B cell (primary cell): ENCODE measurements around the gene GNB3. TPM values are rescaled to one million over a fixed set of nuclear protein-coding genes. Genes with fewer than 3 reads are reported as not detected.
"Not testable (repeated sequence)": the region's sequence is repeated elsewhere in the genome, so short reads cannot be mapped to it uniquely, and the experiment has no call there.

Experiments
- ATAC-seq: fragments of 200-7000 bp; cut with Tn5 transposase; one replicate; pipeline ENCODE4 v1.10.0; 2021; ENCODE audit warnings: low read depth, mild to moderate bottlenecking, moderate number of reproducible peaks, moderate library complexity
- CTCF ChIA-PET: fragments of 350-600 bp; sonication (Branson Sonifier 250); formaldehyde crosslinking; loops from one replicate; lab custom pipeline; 2021; ENCODE audit warnings: antibody characterized with exemption, inconsistent platforms; lab: Charles Lee
- POLR2A ChIA-PET: fragments of 350-600 bp; sonication (Branson Sonifier 250); formaldehyde crosslinking; loops from one replicate; lab custom pipeline; 2021; ENCODE audit warnings: antibody characterized with exemption; lab: Charles Lee
- DNase-seq: peaks from one replicate; pipeline ENCODE4 v3.0.0; 2013
- H2AFZ ChIP-seq: 2 replicates; pipeline ENCODE4 v1.6.1; 2012; ENCODE audit warnings: mild to moderate bottlenecking, low read depth, low read length; ENCODE audit not compliant: insufficient read depth, poor library complexity, severe bottlenecking
- H3K27ac ChIP-seq, 2 donors: 1 replicate in 1 of 2; 2 replicates in 1 of 2; pipeline ENCODE4 v1.5.1; 2012 to 2013; ENCODE audit warnings: low read length in 2 of 2, mild to moderate bottlenecking in 2 of 2, moderate library complexity in 1 of 2
- H3K27me3 ChIP-seq, 4 experiments: fragments of 200-600 bp in 1 of 4; sonication (generic) in 1 of 4; replicated peaks in 1 of 4; 1 replicate in 2 of 4; 2 replicates in 2 of 4; pipeline versions ENCODE4 v1.6.1 to v1.7.0; 2013 to 2016; ENCODE audit warnings: low read length in 3 of 4, mild to moderate bottlenecking in 2 of 4, mixed read lengths in 1 of 4, moderate library complexity in 1 of 4; ENCODE audit not compliant: insufficient read depth in 4 of 4, control insufficient read depth in 3 of 4; ENCODE audit errors: control extremely low read depth in 1 of 4
- H3K36me3 ChIP-seq, 2 experiments: replicated peaks in 1 of 2; 1 replicate in 1 of 2; 2 replicates in 1 of 2; pipeline versions ENCODE4 v1.6.1 to v1.7.1; 2013; ENCODE audit warnings: low read length in 1 of 2; ENCODE audit not compliant: insufficient read depth in 2 of 2, control insufficient read depth in 1 of 2; ENCODE audit errors: control extremely low read depth in 1 of 2, extremely low read depth in 1 of 2
- H3K4me1 ChIP-seq, 2 donors: fragments of 200-600 bp in 1 of 2; sonication (generic) in 1 of 2; 1 replicate in 1 of 2; 2 replicates in 1 of 2; pipeline versions ENCODE4 v1.5.1 to v1.6.1; 2013 to 2017; ENCODE audit warnings: low read length in 2 of 2; ENCODE audit not compliant: control insufficient read depth in 2 of 2, insufficient read depth in 2 of 2
- H3K4me2 ChIP-seq: replicated peaks from 2 replicates; pipeline ENCODE3; 2012; ENCODE audit warnings: mild to moderate bottlenecking, low read depth, low read length; ENCODE audit not compliant: poor library complexity, severe bottlenecking
- H3K4me3 ChIP-seq, 5 experiments: fragments of 200-600 bp in 1 of 5; sonication (generic) in 1 of 5; 1 replicate in 3 of 5; 2 replicates in 2 of 5; pipeline versions ENCODE4 v1.5.1 to v1.7.0; 2011 to 2016; ENCODE audit warnings: low read length in 4 of 5, mild to moderate bottlenecking in 4 of 5, low read depth in 2 of 5, control low read depth in 1 of 5, moderate library complexity in 1 of 5; ENCODE audit not compliant: insufficient read depth in 1 of 5; ENCODE audit errors: control extremely low read depth in 1 of 5, extremely low read depth in 1 of 5
- H3K79me2 ChIP-seq: fragments of 200-600 bp; sonication (generic); one replicate; pipeline ENCODE4 v1.6.0; 2016; ENCODE audit warnings: low read length; ENCODE audit not compliant: control insufficient read depth, insufficient read depth
- H3K9ac ChIP-seq: fragments of 200-600 bp; sonication (generic); 2 replicates; pipeline ENCODE4 v1.6.1; 2017; ENCODE audit warnings: mild to moderate bottlenecking, low read length, moderate library complexity
- H3K9me3 ChIP-seq, 3 donors: one replicate each; pipeline versions ENCODE4 v1.6.1 to v1.7.1; 2013; ENCODE audit warnings: low read length in 2 of 3; ENCODE audit not compliant: control insufficient read depth in 2 of 3, insufficient read depth in 1 of 3; ENCODE audit errors: control extremely low read depth in 1 of 3
- H4K20me1 ChIP-seq: 2 replicates; pipeline ENCODE4 v1.6.0; 2012; ENCODE audit warnings: mild to moderate bottlenecking, low read length; ENCODE audit not compliant: insufficient read depth, control insufficient read depth, poor library complexity, severe bottlenecking
- H3K27ac Mint-ChIP-seq: one replicate; pipeline ENCODE4 v1.8.0; 2021; ENCODE audit warnings: mixed read lengths
- H3K27me3 Mint-ChIP-seq: one replicate; pipeline ENCODE4 v1.8.0; 2021; ENCODE audit warnings: mixed read lengths
- H3K4me1 Mint-ChIP-seq: one replicate; pipeline ENCODE4 v1.8.0; 2021; ENCODE audit warnings: mixed read lengths
- H3K4me3 Mint-ChIP-seq: one replicate; pipeline ENCODE4 v1.8.0; 2021; ENCODE audit warnings: mixed read lengths
- H3K9me3 Mint-ChIP-seq: one replicate; pipeline ENCODE4 v1.8.0; 2022; ENCODE audit warnings: mixed read lengths; ENCODE audit not compliant: insufficient read depth
- EZH2 ChIP-seq: IDR thresholded peaks from 2 replicates; pipeline ENCODE4 v1.6.1; 2012; ENCODE audit warnings: borderline replicate concordance, low read depth, mild to moderate bottlenecking, moderate library complexity, low read length; ENCODE audit not compliant: insufficient read depth, poor library complexity, severe bottlenecking
- WGBS: methylation state at CpG from one replicate; pipeline ENCODE4 v1.1.5; 2013; ENCODE audit warnings: missing lambda C conversion rate; ENCODE audit not compliant: insufficient coverage; 5-methylcytosine and 5-hydroxymethylcytosine counted together
- intact Hi-C: fragments of 100-400 bp; cut with micrococcal nuclease; formaldehyde crosslinking; loops from one replicate; pipeline ENCODE4 v1.10.0; 2022
- polyA plus RNA-seq: library from polyadenylated mRNA; depleted of rRNA; stranded (reverse); fragments of >200 nt; gene quantifications from 2 replicates; pipeline ENCODE4 v1.2.3, GENCODE V29; 2012
- total RNA-seq, 2 donors: library from RNA; stranded (reverse); fragments of 120-200 nt in 1 of 2; gene quantifications; 1 replicate in 1 of 2; 2 replicates in 1 of 2; pipeline versions ENCODE4 v1.2.3 to v1.2.4, GENCODE V29; 2013 to 2022
- TF ChIP-seq, protein P1 (sequence below): fragments of 200-600 bp; IDR thresholded peaks from one replicate; pipeline ENCODE4 v1.8.0; 2022; ENCODE audit warnings: antibody characterized with exemption, mild to moderate bottlenecking

The GNB3 gene
- total and polyA plus RNA-seq, 2 donors (not counting 1 experiment from before 2014, with no cell fraction given) = 0.27 to 0.49 TPM

DNA sequence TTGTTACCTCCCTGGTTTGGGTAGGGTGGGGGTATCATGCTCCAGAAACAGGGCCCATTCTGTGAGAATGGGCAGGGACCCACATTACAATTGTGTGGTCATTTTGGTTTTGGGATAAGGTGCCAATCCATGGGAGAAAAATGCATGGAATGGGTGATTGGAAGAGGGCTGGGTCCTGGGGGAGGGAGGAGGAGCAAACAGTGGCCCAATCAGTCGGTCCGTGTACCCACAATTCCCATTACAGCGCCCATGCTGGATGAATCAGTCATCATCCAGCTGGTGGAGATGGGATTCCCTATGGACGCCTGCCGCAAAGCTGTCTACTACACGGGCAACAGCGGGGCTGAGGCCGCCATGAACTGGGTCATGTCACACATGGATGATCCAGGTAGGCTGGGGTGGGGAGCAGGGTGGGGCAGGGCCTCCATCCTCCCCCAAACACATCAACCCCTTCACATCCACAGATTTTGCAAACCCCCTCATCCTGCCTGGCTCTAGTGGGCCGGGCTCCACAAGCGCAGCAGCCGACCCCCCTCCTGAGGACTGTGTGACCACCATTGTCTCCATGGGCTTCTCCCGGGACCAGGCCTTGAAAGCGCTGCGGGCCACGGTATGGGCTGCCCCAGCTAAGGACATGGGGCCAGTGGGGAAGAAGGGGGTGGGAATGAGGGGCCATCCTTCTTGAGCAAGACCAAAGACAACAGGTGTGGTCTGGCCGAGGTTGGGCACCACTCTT, 23.0 kb downstream of the GNB3 start:
- Histone ChIP-seq H3K4me3 (no peak overlapping the region), H3K9me3 (no peaks in the 10 kb centered on the region), H2AFZ (no peak overlapping the region), H3K36me3 (peaks cover 0 to 48% of the 10 kb centered on the region in 2 experiments), H4K20me1 (peaks cover 9% of the 10 kb centered on the region), H3K27ac (no peak overlapping the region), H3K4me2 (no peak overlapping the region), H3K4me1 (peaks cover 11 to 14% of the 10 kb centered on the region in 2 donors), H3K79me2 (no peaks in the 10 kb centered on the region), H3K9ac (no peak overlapping the region), H3K27me3 (no peaks in the 10 kb centered on the region)
- Mint-ChIP-seq H3K4me3 (no peak overlapping the region), H3K9me3 (no peaks in the 10 kb centered on the region), H3K27me3 (no peaks in the 10 kb centered on the region), H3K4me1 (peaks cover 21% of the 10 kb centered on the region), H3K27ac (no peak overlapping the region)
- TF ChIP-seq, protein P1, sequence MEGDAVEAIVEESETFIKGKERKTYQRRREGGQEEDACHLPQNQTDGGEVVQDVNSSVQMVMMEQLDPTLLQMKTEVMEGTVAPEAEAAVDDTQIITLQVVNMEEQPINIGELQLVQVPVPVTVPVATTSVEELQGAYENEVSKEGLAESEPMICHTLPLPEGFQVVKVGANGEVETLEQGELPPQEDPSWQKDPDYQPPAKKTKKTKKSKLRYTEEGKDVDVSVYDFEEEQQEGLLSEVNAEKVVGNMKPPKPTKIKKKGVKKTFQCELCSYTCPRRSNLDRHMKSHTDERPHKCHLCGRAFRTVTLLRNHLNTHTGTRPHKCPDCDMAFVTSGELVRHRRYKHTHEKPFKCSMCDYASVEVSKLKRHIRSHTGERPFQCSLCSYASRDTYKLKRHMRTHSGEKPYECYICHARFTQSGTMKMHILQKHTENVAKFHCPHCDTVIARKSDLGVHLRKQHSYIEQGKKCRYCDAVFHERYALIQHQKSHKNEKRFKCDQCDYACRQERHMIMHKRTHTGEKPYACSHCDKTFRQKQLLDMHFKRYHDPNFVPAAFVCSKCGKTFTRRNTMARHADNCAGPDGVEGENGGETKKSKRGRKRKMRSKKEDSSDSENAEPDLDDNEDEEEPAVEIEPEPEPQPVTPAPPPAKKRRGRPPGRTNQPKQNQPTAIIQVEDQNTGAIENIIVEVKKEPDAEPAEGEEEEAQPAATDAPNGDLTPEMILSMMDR = no peak
- no peak for TF ChIP-seq EZH2
- ATAC-seq (no peak), DNase-seq (no peak)
- intact Hi-C loops = no loop called here
- 96% methylated on average over 11 of the region's 16 CpGs for WGBS
- ChIA-PET POLR2A (no interaction called here), CTCF (interaction anchor here (0.6 to 1.5 kb wide), 2 partner anchors 9 to 163 kb away, joined by 3 to 4 read pairs; partner anchors contain the start of gene SPSB2)

DNA sequence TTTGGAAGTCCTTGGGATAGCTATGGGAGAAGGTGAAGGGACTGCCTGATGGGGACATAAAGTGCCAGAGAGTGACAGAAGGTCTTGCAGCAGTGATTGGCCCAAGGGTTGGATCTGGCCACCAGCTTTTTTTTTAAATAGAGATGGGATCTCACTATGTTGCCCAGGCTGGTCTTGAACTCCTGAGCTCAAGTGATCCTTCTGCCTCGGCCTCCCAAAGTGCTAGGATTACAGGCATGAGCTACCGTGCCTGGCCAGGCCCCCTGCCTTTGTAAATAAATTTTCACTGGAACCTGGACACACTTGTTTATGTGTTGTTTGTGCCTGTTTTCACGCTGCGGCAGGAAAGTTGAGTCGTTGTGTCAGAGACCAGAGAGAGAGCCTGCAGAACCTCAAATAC, 24.6 kb downstream of the GNB3 start:
- 100% methylated on average over 2 of the region's 5 CpGs for WGBS
- Histone ChIP-seq H4K20me1 (peaks cover 25% of the 10 kb centered on the region), H3K36me3 (peaks cover 0 to 45% of the 10 kb centered on the region in 2 experiments), H3K4me1 (peaks cover 20 to 23% of the 10 kb centered on the region in 2 donors)
- H3K27me3 ChIP-seq, H2AFZ ChIP-seq, H3K27me3 Mint-ChIP-seq, H3K9me3 Mint-ChIP-seq, ATAC-seq, H3K27ac ChIP-seq, DNase-seq, H3K9me3 ChIP-seq, H3K4me3 ChIP-seq, intact Hi-C loops, H3K9ac ChIP-seq, H3K79me2 ChIP-seq, H3K4me2 ChIP-seq: not testable (repeated sequence)
- Mint-ChIP-seq H3K4me1 (peaks cover 30% of the 10 kb centered on the region), H3K27ac (peak overlapping the region; percentile 50), H3K4me3 (peak overlapping the region; percentile 20)
- CTCF ChIA-PET = interaction anchor here (1.1 to 11.8 kb wide), 4 partner anchors 8 to 79 kb away, joined by 3 to 136 read pairs (median 4); partner anchors contain the start of genes CDCA3, SPSB2 and USP5
- POLR2A ChIA-PET = interaction anchor here (5.5 kb wide), 1 partner anchor 12 kb away, joined by 49 read pairs; the partner anchor contains the start of genes CDCA3 and USP5
